MCF 10A (cell line): Measurements from ENCODE around the gene RGS19. TPM values are rescaled to one million over a fixed set of nuclear protein-coding genes. Genes with fewer than 3 reads are reported as not detected.

ENCODE experiments used
- BruUV-seq: library from RNA; stranded (reverse); fragments of 400-500 nt; replicated peaks from 2 replicates; lab custom pipeline; 2021; lab: Mats Ljungman, UMichigan
- CTCF ChIA-PET: fragments of 300-600 bp; sonication (Branson Sonifier 250); formaldehyde crosslinking; extraction: SDS; loops from one replicate; lab custom pipeline; 2021; ENCODE audit warnings: antibody characterized with exemption, inconsistent platforms; lab: Yijun Ruan, JAX
- POLR2A ChIA-PET: fragments of 300-600, 350-650 bp; sonication (Branson Sonifier 250); formaldehyde crosslinking; extraction: SDS; loops from one replicate; lab custom pipeline; 2020; ENCODE audit warnings: antibody characterized with exemption, inconsistent platforms; lab: Yijun Ruan, JAX
- DNase-seq: peaks from one replicate; pipeline ENCODE4 v3.0.0-alpha.2; 2018; ENCODE audit not compliant: unreplicated experiment
- H3K27ac Mint-ChIP-seq: one replicate; pipeline ENCODE4 v1.8.0; 2022; ENCODE audit warnings: mild to moderate bottlenecking, low read depth, mixed read lengths; ENCODE audit not compliant: unreplicated experiment
- H3K27me3 Mint-ChIP-seq: one replicate; pipeline ENCODE4 v1.8.0; 2022; ENCODE audit warnings: mixed read lengths; ENCODE audit not compliant: insufficient read depth, unreplicated experiment
- H3K36me3 Mint-ChIP-seq: one replicate; pipeline ENCODE4 v1.8.0; 2022; ENCODE audit warnings: mild to moderate bottlenecking, moderate library complexity, mixed read lengths; ENCODE audit not compliant: insufficient read depth, unreplicated experiment
- H3K4me1 Mint-ChIP-seq: one replicate; pipeline ENCODE4 v1.8.0; 2022; ENCODE audit warnings: mixed read lengths; ENCODE audit not compliant: insufficient read depth, unreplicated experiment
- H3K4me3 Mint-ChIP-seq: one replicate; pipeline ENCODE4 v1.8.0; 2022; ENCODE audit warnings: mild to moderate bottlenecking, moderate library complexity, mixed read lengths; ENCODE audit not compliant: unreplicated experiment
- H3K9me3 Mint-ChIP-seq: one replicate; pipeline ENCODE4 v1.8.0; 2022; ENCODE audit warnings: mixed read lengths; ENCODE audit not compliant: unreplicated experiment
- CTCF ChIP-seq: fragments of 200-600 bp; IDR thresholded peaks from one replicate; pipeline ENCODE4 v1.8.0; 2022; ENCODE audit warnings: antibody characterized with exemption, mild to moderate bottlenecking; ENCODE audit not compliant: unreplicated experiment
- intact Hi-C: fragments of 100-400 bp; cut with micrococcal nuclease; formaldehyde crosslinking; loops from 2 replicates; pipeline ENCODE4 v1.14.1; 2022
- total RNA-seq: library from RNA; stranded (reverse); gene quantifications from 2 replicates; pipeline ENCODE4 v1.2.3, GENCODE V29; 2022

Gene RGS19
- total RNA-seq, 1 experiment from 2014 or later: 8.8 TPM

- ChIA-PET CTCF (interaction anchor here (0.6 to 13.7 kb wide), 22 partner anchors 8 to 1042 kb away, joined by 3 to 284 read pairs (median 3); partner anchors contain the start of genes C20orf204, PRPF6 and SAMD10), POLR2A (interaction anchor here (0.8 to 1.3 kb wide), 3 partner anchors 9 to 76 kb away, joined by 3 to 5 read pairs (median 5); partner anchors contain the start of gene PRPF6)
- Mint-ChIP-seq H3K27ac (no peak overlapping the region), H3K4me1 (peaks cover 13% of the 10 kb centered on the region), H3K27me3 (no peaks in the 10 kb centered on the region), H3K36me3 (no peaks in the 10 kb centered on the region), H3K4me3 (no peak overlapping the region), H3K9me3 (no peaks in the 10 kb centered on the region)
- TF ChIP-seq CTCF: no peak
- intact Hi-C loops: loop anchor here (1.0 kb wide), 1 partner anchor 18 kb away; no protein-coding TSS in a partner anchor
- DNase-seq: no peak
- no TSS peak for BruUV-seq
Measured at GRCh38 chr20:64056889-64057627, 22.3 kb downstream of the RGS19 start.

- no peaks in the 10 kb centered on the region for H3K27me3 Mint-ChIP-seq
- TF ChIP-seq CTCF: no peak
- no peaks in the 10 kb centered on the region for H3K9me3 Mint-ChIP-seq
- peaks cover 13% of the 10 kb centered on the region for H3K4me1 Mint-ChIP-seq
- H3K4me3 Mint-ChIP-seq: no peak overlapping the region
- CTCF ChIA-PET: interaction anchor here (0.7 to 13.7 kb wide), 4 partner anchors 8 to 201 kb away, joined by 3 to 284 read pairs (median 18); partner anchors contain the start of genes C20orf204, PRPF6 and SAMD10
- DNase-seq: no peak
- no TSS peak for BruUV-seq
- intact Hi-C loops: no loop called here
- H3K36me3 Mint-ChIP-seq: no peaks in the 10 kb centered on the region
- POLR2A ChIA-PET: interaction anchor here (1.3 kb wide), 1 partner anchor 76 kb away, joined by 5 read pairs; the partner anchor contains the start of gene PRPF6
- no peak overlapping the region for H3K27ac Mint-ChIP-seq
Measured at GRCh38 chr20:64056639-64056888, 22.8 kb downstream of the RGS19 start.

GRCh38 chr20:64055893-64056638 lies 23.3 kb downstream of the RGS19 start:
- Mint-ChIP-seq H3K4me1 (peaks cover 13% of the 10 kb centered on the region), H3K27me3 (no peaks in the 10 kb centered on the region), H3K27ac (no peak overlapping the region), H3K4me3 (no peak overlapping the region), H3K36me3 (no peaks in the 10 kb centered on the region), H3K9me3 (no peaks in the 10 kb centered on the region)
- POLR2A ChIA-PET: interaction anchor here (0.6 kb wide), 1 partner anchor 742 kb away, joined by 3 read pairs; no protein-coding TSS in a partner anchor
- CTCF ChIA-PET: interaction anchor here (1.2 to 13.7 kb wide), 3 partner anchors 7 to 75 kb away, joined by 4 to 284 read pairs (median 31); partner anchors contain the start of genes C20orf204, PRPF6 and SAMD10
- TF ChIP-seq CTCF: no peak
- peak; percentile 34 for DNase-seq
- no TSS peak for BruUV-seq
- intact Hi-C loops: no loop called here
